ENCODE results near the gene POLD1.
"Not testable (repeated sequence)": the region's sequence is repeated elsewhere in the genome, so short reads cannot be mapped to it uniquely, and the experiment has no call there.

POLD1 gene

DNA sequence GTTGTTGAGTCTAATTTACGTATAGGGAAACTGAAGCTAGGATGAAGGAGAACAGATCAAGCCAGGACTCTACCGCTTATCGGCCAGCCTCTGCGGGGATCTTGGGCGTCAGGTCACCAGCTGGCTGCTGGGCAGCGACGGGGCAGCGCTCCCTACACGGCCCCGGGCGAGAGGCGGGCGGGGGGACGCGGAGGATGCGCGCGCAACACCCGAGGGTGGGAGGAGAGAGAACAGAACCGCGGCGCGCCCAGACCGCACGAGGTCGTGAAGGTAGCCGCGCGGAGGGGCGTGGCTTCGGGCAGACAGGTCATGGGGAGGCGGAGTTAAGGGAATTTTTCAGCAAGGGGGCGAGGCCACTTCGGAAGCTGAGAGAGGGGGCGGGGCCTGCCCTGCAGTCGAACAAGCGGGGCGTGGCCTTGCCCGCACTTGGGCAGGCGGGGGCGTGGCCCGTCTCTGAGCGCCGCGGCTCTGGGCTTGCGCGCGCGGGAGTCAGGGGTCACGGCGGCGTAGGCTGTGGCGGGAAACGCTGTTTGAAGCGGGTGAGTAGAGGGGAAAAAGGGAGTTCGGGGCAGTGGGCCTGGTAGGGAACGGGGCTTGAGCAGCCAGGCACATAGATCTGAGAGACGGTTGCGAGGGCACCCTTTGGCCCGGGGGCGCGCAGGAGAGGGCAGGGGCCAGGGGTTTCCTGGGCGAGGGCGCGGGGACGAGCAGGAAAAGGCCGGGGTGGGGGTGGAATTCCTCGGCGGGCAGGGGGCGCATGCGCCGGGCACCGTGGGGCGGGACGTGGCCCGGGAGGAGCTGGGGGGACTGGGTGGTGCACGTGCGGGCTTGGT, at the start of gene POLD1:
Gene POLD1, plus strand, starts transcription at position 496 of the 833 bp plus-strand sequence. CDS start 14,505 bp downstream, outside the sequence.
- H3K4me3 Mint-ChIP-seq: peak within 1 kb of the TSS; percentile 95
- no peaks in the 10 kb centered on the region for H3K27me3 Mint-ChIP-seq
- H3K36me3 Mint-ChIP-seq (ENCODE audit: low read depth): peaks cover 57% of the 10 kb centered on the region
- no peaks in the 10 kb centered on the region for H3K9me3 Mint-ChIP-seq
- H3K27ac Mint-ChIP-seq: peak within 1 kb of the TSS; percentile 99
- H3K4me1 Mint-ChIP-seq (ENCODE audit: low read depth): peaks cover 33% of the 10 kb centered on the region

DNA sequence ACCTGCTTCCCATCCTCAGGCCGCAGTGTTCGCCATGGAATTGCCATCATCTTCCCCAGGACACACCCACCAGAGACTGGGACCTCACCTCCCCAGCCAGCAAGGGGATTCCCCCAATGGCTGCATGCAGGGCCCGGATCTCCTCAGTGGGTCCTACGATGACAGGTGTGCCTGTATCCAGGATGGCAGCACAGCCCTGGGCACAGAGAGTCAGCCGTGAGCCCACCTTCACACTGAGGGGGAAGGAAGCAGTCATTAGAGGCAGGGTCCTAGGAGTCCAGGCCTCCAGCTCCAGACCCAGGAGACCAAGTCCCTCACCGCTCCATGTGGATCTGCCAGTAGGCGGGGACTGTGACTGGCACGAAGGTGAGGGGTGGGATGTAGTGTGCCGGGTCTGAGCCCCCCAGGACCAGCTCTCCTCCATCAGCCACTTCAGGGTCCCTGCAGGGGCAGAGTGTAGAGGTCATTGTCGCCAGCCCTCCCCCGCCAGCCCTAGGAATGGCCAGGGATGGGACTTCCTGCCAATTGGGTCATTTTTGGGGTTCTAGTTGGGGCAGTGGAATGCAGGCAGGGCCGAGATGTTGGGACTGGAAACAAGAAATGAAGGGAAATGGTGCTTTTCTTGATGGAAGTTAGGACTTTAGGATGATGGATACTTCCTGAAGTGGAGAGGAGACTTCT, 49.3 kb upstream of the POLD1 start:
- H3K27me3 Mint-ChIP-seq: peaks cover 41% of the 10 kb centered on the region
- peaks cover 54% of the 10 kb centered on the region for H3K4me1 Mint-ChIP-seq (ENCODE audit: low read depth)
- no peak overlapping the region for H3K4me3 Mint-ChIP-seq
- H3K9me3 Mint-ChIP-seq: no peaks in the 10 kb centered on the region
- H3K27ac Mint-ChIP-seq: no peak overlapping the region
- H3K36me3 Mint-ChIP-seq (ENCODE audit: low read depth): peaks cover 10% of the 10 kb centered on the region

DNA sequence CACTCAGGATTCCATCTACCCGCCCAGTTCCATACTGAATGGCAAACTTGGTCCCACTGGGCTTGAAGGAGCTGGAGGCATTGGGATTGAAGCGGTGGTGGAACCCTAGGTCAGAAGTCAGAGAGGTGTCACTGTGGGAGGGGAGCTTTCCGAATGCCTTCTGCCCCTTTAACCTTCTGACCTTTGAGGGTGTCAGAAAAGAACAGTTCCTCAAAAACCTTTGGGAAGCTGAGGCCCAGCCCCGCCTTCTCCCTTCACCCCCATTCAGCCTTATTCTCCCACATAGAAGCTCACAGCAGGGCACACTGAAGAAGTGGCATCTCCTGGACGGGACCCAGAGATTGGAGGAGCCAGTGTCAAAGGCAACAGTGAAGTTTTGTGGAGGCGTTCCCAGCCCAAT, 47.1 kb upstream of the POLD1 start:
- not testable (repeated sequence) for H3K9me3 Mint-ChIP-seq, H3K4me3 Mint-ChIP-seq, H3K27ac Mint-ChIP-seq
- peaks cover 23% of the 10 kb centered on the region for H3K27me3 Mint-ChIP-seq
- H3K4me1 Mint-ChIP-seq (ENCODE audit: low read depth): peaks cover 36% of the 10 kb centered on the region
- H3K36me3 Mint-ChIP-seq (ENCODE audit: low read depth): peaks cover 10% of the 10 kb centered on the region

DNA sequence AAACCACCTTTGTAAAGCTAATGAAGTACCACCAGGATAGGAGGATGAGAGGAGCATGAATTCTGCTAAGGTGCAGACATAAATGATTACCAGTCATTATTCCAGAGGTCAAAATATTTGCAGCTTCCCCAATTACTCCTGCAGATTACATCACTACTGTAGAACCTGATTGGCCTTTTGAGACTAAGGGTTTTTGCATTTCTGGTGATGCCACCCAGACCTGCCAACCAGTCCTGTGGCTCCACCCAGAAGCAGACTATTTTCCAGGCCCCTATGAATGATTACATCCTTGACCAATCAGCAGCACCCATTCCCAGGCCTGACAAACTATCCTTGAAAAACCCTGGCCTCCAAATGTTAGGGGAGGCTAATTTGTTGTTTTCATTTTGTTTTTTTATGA, 43.8 kb upstream of the POLD1 start:
- Mint-ChIP-seq H3K4me1 (ENCODE audit: low read depth) (peaks cover 15% of the 10 kb centered on the region), H3K4me3 (peak overlapping the region; percentile 33), H3K36me3 (ENCODE audit: low read depth) (peaks cover 5% of the 10 kb centered on the region), H3K9me3 (no peaks in the 10 kb centered on the region), H3K27me3 (peaks cover 6% of the 10 kb centered on the region), H3K27ac (no peak overlapping the region)

DNA sequence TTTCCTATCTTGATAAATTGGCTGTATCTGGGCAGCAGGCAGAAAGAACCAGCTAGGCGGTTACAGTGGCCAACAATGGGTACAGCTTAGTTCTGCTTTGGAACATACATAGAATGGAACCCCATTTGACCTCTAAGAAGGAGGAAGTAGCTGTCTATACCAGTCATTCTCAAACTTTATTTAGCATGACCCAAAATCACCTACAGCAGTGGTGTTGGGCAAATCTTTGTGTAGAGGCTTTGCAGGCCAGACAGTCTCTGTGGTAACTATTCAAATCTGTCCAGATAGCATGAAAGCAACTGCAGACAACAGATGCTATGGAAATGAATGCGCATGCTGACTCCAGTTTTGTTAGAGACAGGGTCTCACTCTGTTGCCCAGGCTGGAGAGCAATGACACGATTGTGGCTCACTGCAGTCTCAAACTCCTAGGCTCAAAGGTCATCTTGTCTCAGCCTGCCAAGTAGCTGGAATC, 43.0 kb upstream of the POLD1 start:
- no peak overlapping the region for H3K27ac Mint-ChIP-seq
- no peaks in the 10 kb centered on the region for H3K27me3 Mint-ChIP-seq
- H3K9me3 Mint-ChIP-seq: no peaks in the 10 kb centered on the region
- peaks cover 10% of the 10 kb centered on the region for H3K4me1 Mint-ChIP-seq (ENCODE audit: low read depth)
- H3K4me3 Mint-ChIP-seq: no peak overlapping the region
- no peaks in the 10 kb centered on the region for H3K36me3 Mint-ChIP-seq (ENCODE audit: low read depth)

DNA sequence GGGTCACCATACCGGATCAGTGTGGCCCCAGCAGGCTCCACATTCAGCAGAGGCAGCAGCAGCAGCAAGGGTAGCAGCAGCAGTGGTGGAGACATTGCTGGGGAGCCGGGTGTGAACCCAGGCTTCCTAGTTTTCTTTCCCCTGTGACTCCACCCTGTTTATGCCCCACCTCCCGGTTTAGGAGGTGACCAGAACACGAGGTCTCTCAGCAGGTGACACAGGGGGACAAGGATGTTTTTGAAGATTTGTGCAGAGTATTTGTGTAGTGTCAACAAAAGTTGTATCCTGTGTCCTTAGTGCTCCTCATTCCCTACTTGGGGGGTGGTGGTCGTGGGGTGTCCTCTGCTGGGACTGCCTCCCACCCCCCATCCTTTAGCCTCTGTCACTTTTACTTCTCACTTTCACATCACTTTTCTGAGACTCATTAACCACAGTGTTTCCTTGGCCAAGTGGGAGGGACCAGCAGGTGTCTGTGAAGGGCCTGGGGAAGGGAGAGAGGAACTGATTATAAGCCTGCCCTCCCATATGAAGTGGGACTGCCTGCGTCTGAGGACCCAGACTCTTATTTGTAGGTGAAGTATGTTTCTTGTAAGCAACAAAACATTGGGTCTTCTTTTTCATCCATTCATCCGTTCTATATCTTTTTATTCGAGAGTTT, 39.4 kb upstream of the POLD1 start:
- peak overlapping the region; percentile 53 for H3K4me3 Mint-ChIP-seq
- H3K36me3 Mint-ChIP-seq (ENCODE audit: low read depth): no peaks in the 10 kb centered on the region
- no peaks in the 10 kb centered on the region for H3K27me3 Mint-ChIP-seq
- peaks cover 38% of the 10 kb centered on the region for H3K4me1 Mint-ChIP-seq (ENCODE audit: low read depth)
- no peak overlapping the region for H3K27ac Mint-ChIP-seq
- H3K9me3 Mint-ChIP-seq: no peaks in the 10 kb centered on the region

DNA sequence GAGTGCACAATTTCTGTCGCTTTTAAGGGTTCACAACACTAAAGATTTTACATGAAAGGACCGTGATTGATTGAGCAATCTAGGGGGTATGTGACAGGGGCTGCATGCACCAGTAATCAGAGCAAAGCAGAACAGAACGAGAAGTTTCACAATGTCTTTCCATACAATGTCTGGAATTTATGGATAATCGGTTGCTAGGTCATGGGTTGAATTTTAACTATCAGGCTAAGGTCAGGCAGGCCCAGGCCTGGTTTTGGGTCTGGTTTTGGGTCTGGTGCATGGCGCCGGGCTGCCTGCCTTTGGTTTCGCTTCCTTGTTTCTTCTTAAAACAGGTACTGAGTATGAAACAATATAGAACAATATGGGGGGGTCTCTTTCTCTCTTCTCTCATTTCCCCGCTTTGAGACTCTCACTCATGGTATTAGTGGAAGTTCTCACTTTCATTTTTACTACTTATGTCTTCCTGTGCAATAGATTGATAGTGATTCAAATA, 37.0 kb upstream of the POLD1 start:
- H3K9me3 Mint-ChIP-seq; H3K36me3 Mint-ChIP-seq (ENCODE audit: low read depth); H3K27me3 Mint-ChIP-seq: not testable (repeated sequence)
- peak overlapping the region; percentile 30 for H3K4me3 Mint-ChIP-seq
- H3K27ac Mint-ChIP-seq: peak overlapping the region; percentile 66
- peaks cover 38% of the 10 kb centered on the region for H3K4me1 Mint-ChIP-seq (ENCODE audit: low read depth)

DNA sequence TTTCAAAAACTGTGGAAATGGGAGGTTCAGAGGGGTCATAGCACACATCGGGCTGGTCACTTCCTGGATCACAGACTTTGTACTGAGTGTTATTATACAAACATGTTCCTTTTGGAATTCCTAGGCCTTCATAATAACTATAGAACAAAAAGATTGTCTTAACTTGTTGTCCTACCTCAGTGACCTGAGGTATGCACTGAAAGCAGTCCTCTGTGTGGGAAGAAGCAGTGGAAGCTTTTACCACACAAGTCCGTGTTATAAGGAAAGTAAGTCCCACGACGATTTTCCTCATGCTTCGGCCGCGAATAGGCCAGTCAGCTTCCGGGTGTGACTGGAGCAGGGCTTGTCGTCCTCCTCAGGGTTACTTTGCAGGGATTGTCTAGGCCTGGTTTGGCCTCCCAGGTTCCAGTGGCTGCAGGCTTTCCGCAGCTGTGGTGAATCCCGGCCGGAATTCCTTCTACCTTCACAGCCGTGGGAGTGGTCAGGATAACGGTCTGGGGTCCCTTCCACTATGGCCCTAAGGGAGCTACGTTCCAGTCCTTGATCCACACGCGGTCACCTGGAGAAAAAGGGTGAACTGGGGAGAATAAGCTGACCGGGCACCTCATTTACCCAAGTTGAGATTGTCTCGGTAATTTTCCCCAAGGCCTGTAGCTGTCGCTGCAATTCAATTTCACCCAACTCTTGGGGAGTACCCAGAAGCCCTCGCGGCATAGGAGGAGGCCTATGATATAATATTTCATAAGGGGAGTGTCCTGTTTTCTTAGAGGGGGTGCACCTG, 34.7 kb upstream of the POLD1 start:
- H3K27me3 Mint-ChIP-seq: no peaks in the 10 kb centered on the region
- no peaks in the 10 kb centered on the region for H3K9me3 Mint-ChIP-seq
- no peaks in the 10 kb centered on the region for H3K36me3 Mint-ChIP-seq (ENCODE audit: low read depth)
- H3K27ac Mint-ChIP-seq: no peak overlapping the region
- H3K4me1 Mint-ChIP-seq (ENCODE audit: low read depth): peaks cover 33% of the 10 kb centered on the region
- no peak overlapping the region for H3K4me3 Mint-ChIP-seq

DNA sequence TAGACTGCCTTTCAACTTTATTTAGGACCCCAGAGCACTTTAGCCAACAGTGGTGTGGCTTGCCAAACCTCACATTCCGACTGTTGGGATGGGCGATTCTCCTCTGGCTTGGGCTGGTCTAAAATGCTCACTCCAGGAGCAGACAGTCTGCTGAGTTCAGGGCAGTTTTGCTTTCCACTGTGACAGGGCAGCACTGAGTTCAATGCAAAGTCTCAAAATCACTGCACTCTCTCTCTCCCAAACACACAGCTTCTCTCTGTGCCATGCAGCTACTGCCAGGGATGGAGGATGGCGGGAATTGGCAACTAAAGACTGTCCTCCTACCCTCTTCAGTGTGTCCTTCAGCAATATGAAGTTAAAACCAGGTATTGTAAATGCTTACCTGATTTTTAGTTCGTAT, 31.9 kb upstream of the POLD1 start:
- H3K27ac Mint-ChIP-seq: no peak overlapping the region

DNA sequence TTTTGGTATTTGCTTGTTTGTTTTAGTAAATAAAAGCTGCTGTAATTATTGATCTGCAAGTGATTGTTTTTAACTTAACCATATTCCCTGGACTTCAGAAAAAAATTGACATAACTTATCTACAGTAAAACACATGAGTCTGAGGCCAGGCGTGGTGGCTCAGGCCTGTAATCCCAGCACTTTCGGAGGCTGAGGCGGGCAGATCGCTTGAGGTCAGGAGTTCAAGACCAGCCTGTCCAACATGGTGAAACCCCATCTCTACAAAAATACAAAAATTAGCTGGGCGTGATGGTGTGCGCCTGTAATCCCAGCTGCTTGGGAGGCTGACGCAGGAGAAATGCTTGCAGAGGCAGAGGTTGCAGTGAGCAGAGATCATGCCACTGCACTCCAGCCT, 30.7 kb upstream of the POLD1 start:
- H3K4me1 Mint-ChIP-seq (ENCODE audit: low read depth): peaks cover 23% of the 10 kb centered on the region
- H3K27me3 Mint-ChIP-seq; H3K9me3 Mint-ChIP-seq; H3K27ac Mint-ChIP-seq; H3K36me3 Mint-ChIP-seq (ENCODE audit: low read depth); H3K4me3 Mint-ChIP-seq: not testable (repeated sequence)

More for the DNA sequence above, 31.9 kb upstream of the POLD1 start:
- Mint-ChIP-seq H3K36me3 (ENCODE audit: low read depth) (no peaks in the 10 kb centered on the region), H3K4me1 (ENCODE audit: low read depth) (peaks cover 21% of the 10 kb centered on the region), H3K27me3 (no peaks in the 10 kb centered on the region), H3K9me3 (no peaks in the 10 kb centered on the region), H3K4me3 (no peak overlapping the region)

DNA sequence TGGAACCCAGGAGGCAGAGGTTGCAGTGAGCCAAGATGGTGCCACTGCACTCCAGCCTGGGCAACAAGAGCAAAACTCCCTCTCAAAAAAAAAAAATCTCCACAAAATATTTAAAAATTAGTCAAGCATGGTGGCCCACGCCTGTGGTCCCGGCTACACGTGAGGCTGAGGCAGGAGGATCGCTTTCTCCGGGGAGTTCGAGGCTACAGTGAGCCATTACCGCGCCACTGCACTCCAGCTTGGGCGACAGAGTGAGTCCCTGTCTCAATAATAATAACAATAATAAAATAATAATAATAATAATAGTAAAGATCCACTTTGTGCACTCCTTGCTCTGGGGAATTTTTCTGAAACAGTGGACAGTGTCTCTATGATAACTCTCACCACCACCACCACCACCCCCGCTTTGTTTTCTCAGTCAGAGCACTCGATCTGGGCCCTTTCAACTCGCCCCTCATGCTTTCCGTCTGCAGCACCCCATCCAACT, 27.4 kb upstream of the POLD1 start:
- Mint-ChIP-seq H3K27me3 (no peaks in the 10 kb centered on the region), H3K36me3 (ENCODE audit: low read depth) (peaks cover 5% of the 10 kb centered on the region), H3K27ac (peak overlapping the region; percentile 91), H3K4me3 (peak overlapping the region; percentile 82), H3K9me3 (no peaks in the 10 kb centered on the region), H3K4me1 (ENCODE audit: low read depth) (peaks cover 49% of the 10 kb centered on the region)

DNA sequence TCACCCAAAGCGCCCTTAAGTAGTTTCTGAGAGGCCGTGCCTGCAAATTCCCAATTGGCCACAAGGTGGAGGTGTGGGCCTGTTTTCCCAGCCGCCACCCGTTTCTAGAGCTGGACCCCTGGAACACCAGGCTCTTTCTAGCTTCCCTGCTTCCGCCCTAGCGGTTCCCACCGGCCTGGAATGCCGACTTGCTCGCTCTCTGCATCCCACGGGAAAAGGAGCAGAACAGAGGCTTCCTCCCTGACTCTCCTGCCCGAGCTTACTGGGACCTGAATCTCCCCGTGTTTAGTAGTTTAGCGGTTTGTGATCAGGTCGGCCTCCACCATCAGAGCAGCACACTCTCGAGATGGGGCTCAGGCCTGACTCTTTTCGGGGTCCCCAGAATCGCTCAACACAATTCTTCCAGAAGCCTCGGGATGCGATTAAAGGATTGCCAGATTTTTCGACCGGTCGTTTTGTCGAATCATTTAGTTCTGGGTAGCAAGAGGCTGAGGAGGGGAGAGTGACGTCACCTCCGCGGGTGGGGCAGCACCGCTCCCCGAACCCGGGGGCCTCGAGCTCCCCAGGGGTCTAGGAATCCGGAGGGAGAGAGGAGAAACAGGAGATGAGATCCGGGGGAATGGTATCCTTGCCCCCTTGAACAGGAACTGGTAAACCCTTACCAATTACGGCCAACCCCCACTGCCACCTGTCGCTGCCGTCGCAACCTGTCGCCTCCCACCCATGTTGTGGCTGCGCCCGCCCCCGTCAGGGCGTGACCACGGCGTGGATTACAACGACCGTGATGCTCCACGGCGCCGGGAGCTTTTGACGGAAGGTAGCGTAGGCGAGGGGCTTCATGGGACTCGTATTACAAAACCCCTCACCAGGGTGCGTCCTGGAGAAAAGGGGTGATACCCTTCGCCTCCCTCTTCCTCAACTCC, 26.7 kb upstream of the POLD1 start:
- Mint-ChIP-seq H3K4me1 (ENCODE audit: low read depth) (peaks cover 56% of the 10 kb centered on the region), H3K4me3 (peak overlapping the region; percentile 82), H3K27ac (peak overlapping the region; percentile 91), H3K36me3 (ENCODE audit: low read depth) (peaks cover 7% of the 10 kb centered on the region), H3K9me3 (no peaks in the 10 kb centered on the region), H3K27me3 (no peaks in the 10 kb centered on the region)

DNA sequence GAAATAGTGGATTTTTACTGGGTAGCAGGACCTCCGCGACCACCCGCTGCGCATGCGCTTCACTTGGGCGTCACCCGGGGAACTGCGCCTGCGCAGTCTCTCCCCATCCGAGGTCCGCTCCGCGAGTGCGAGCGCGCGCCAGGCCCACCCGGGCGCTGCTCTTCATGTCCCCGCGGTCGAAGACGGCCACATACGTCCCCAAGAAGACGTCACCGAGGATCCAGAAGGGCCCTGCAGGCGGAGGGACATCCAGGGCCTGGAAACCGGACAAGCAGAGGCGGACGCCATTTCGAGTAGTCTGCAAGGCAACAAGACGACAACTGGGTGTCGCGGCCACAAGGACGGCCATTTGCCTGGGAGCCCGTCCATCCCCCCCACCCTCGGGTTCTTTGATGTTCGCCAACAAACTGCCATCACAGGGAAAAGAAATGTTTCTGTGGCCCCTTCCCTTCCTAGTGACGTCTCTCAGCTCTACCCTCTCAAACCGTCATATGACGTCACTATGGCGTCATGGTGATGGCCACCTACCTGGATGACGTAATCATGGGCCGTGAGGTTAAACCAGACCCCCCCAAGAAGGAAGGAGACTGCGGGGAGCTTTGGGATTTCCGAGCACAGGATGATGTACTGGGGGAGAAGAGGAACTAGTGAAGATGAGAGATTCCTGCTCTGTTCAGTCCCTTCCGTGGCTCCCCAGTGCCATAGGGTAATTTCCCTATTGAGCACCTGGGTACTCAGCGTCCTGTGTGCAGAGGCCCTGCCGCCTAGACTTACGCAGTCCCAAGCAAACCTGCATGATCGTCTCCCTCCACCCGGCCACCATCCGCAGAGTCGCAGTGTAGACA, 25.4 kb upstream of the POLD1 start:
- Mint-ChIP-seq H3K9me3 (no peaks in the 10 kb centered on the region), H3K27me3 (no peaks in the 10 kb centered on the region), H3K36me3 (ENCODE audit: low read depth) (peaks cover 7% of the 10 kb centered on the region), H3K4me3 (peak overlapping the region; percentile 82), H3K4me1 (ENCODE audit: low read depth) (peaks cover 67% of the 10 kb centered on the region), H3K27ac (peak overlapping the region; percentile 91)

Measured in stimulated activated naive CD8-positive, alpha-beta T cell treated with anti-CD3 and anti-CD28 coated beads, Interleukin-15, Interleukin-2, amounts not matched to agents 100 ng/mL and 50 ng/mL, for 24 hours (primary cell).